Tibial nerve (tissue), 4 donors: ENCODE measurements around the gene PCSK2. TPM values are rescaled to one million over a fixed set of nuclear protein-coding genes. Genes with fewer than 3 reads are reported as not detected.

Experiments used
- DNase-seq, 2 donors: peaks; one replicate each; pipeline ENCODE4 v3.0.0-alpha.2; 2019; ENCODE audit warnings: low spot score in 2 of 2
- H3K27ac ChIP-seq, 4 donors: fragments of 200-600 bp; sonication (generic) in 3 of 4; one replicate each; pipeline ENCODE4 v1.5.1; 2017 to 2019; ENCODE audit warnings: mild to moderate bottlenecking in 1 of 4
- H3K27me3 ChIP-seq, 2 donors: fragments of 200-600 bp; sonication (generic) in 1 of 2; one replicate each; pipeline versions ENCODE4 v1.5.1 to v1.6.0; 2017 to 2019
- H3K36me3 ChIP-seq, 3 donors: fragments of 200-600 bp; sonication (generic); one replicate each; pipeline ENCODE4 v1.5.1; 2018 to 2019
- H3K4me1 ChIP-seq, 4 donors: fragments of 200-600 bp; sonication (generic) in 3 of 4; one replicate each; pipeline ENCODE4 v1.5.1; 2017 to 2019
- H3K4me3 ChIP-seq, 4 donors: fragments of 200-600 bp; sonication (generic) in 3 of 4; one replicate each; pipeline ENCODE4 v1.5.1; 2017 to 2019; ENCODE audit warnings: mild to moderate bottlenecking in 1 of 4, moderate library complexity in 1 of 4
- H3K9me3 ChIP-seq, 4 donors: fragments of 200-600 bp; sonication (generic) in 3 of 4; one replicate each; pipeline ENCODE4 v1.5.1; 2017 to 2019
- CTCF ChIP-seq, 5 experiments: fragments of 200-600 bp in 3 of 5; fragments of 450-650 bp in 2 of 5; sonication (generic) in 3 of 5; IDR thresholded peaks; one replicate each; pipeline ENCODE4 v1.5.1; 2016 to 2019; ENCODE audit warnings: antibody characterized with exemption in 5 of 5, mild to moderate bottlenecking in 3 of 5, moderate library complexity in 2 of 5
- EP300 ChIP-seq, 2 donors: sonication (generic); formaldehyde crosslinking; IDR thresholded peaks; one replicate each; pipeline ENCODE4 v1.6.1; 2017; ENCODE audit warnings: antibody characterized with exemption in 2 of 2, mild to moderate bottlenecking in 1 of 2
- POLR2A ChIP-seq, 2 donors: fragments of 450-650 bp; IDR thresholded peaks; one replicate each; pipeline ENCODE4 v1.6.1; 2017; ENCODE audit warnings: antibody characterized with exemption in 2 of 2, mild to moderate bottlenecking in 2 of 2, moderate library complexity in 2 of 2
- WGBS, 2 donors: methylation state at CpG; one replicate each; pipeline ENCODE4 v1.1.5; 2018; 5-methylcytosine and 5-hydroxymethylcytosine counted together
- total RNA-seq, 4 donors: library from RNA; depleted of rRNA; stranded (reverse); fragments of >200 nt; gene quantifications; one replicate each; pipeline ENCODE4 v1.1.0, GENCODE V29; 2016

Gene PCSK2
- total RNA-seq, 4 donors from 2014 or later: 1.0 to 4.8 (median 3.0) TPM

- TF ChIP-seq CTCF (IDR thresholded peaks at IDR 0.05): no peak
- no peak for TF ChIP-seq EP300 (IDR thresholded peaks at IDR 0.05)
- no peak for TF ChIP-seq POLR2A (IDR thresholded peaks at IDR 0.05)
- H3K27ac ChIP-seq: no peak overlapping the region
- H3K27me3 ChIP-seq: no peaks in the 10 kb centered on the region
- no peak for DNase-seq
- no peaks in the 10 kb centered on the region for H3K36me3 ChIP-seq
- no peaks in the 10 kb centered on the region for H3K9me3 ChIP-seq
- no peaks in the 10 kb centered on the region for H3K4me1 ChIP-seq
- no peak overlapping the region for H3K4me3 ChIP-seq
- WGBS, 2 donors: 77 to 82% methylated on average over 3 of the region's 3 CpGs
Measured at GRCh38 chr20:17395729-17396128, 168.9 kb downstream of the PCSK2 start.

- H3K36me3 ChIP-seq: no peaks in the 10 kb centered on the region
- H3K9me3 ChIP-seq: no peaks in the 10 kb centered on the region
- no peaks in the 10 kb centered on the region for H3K27me3 ChIP-seq
- no peaks in the 10 kb centered on the region for H3K4me1 ChIP-seq
- H3K27ac ChIP-seq: no peak overlapping the region
- H3K4me3 ChIP-seq: no peak overlapping the region
- no peak for DNase-seq
- 46 to 50% methylated on average over 7 of the region's 7 CpGs for WGBS, 2 donors
- TF ChIP-seq EP300 (IDR thresholded peaks at IDR 0.05) (no peak), POLR2A (IDR thresholded peaks at IDR 0.05) (no peak), CTCF (IDR thresholded peaks at IDR 0.05) (no peak)
Measured at GRCh38 chr20:17399303-17399985, 172.6 kb downstream of the PCSK2 start.

- H3K27ac ChIP-seq: no peak overlapping the region
- no peak for DNase-seq
- TF ChIP-seq CTCF (IDR thresholded peaks at IDR 0.05): no peak
- TF ChIP-seq EP300 (IDR thresholded peaks at IDR 0.05): no peak
- no peak for TF ChIP-seq POLR2A (IDR thresholded peaks at IDR 0.05)
- WGBS, 2 donors: 53 to 55% methylated on average over 4 of the region's 4 CpGs
- no peaks in the 10 kb centered on the region for H3K4me1 ChIP-seq
- no peak overlapping the region for H3K4me3 ChIP-seq
- no peaks in the 10 kb centered on the region for H3K9me3 ChIP-seq
- H3K36me3 ChIP-seq: no peaks in the 10 kb centered on the region
- no peaks in the 10 kb centered on the region for H3K27me3 ChIP-seq
Measured at GRCh38 chr20:17403461-17403860, 176.6 kb downstream of the PCSK2 start.

- DNase-seq: no peak
- WGBS, 2 donors: 62 to 65% methylated on average over 3 of the region's 3 CpGs
- TF ChIP-seq EP300 (IDR thresholded peaks at IDR 0.05) (no peak), CTCF (IDR thresholded peaks at IDR 0.05) (no peak), POLR2A (IDR thresholded peaks at IDR 0.05) (no peak)
- Histone ChIP-seq H3K36me3 (no peaks in the 10 kb centered on the region), H3K4me1 (no peaks in the 10 kb centered on the region), H3K4me3 (no peak overlapping the region), H3K27ac (no peak overlapping the region), H3K27me3 (no peaks in the 10 kb centered on the region), H3K9me3 (no peaks in the 10 kb centered on the region)
Measured at GRCh38 chr20:17406051-17406590, 179.3 kb downstream of the PCSK2 start.

- Histone ChIP-seq H3K27me3 (no peaks in the 10 kb centered on the region), H3K4me1 (no peaks in the 10 kb centered on the region), H3K9me3 (peaks cover 0 to 5% (median 0%) of the 10 kb centered on the region in 4 donors), H3K27ac (no peak overlapping the region), H3K36me3 (no peaks in the 10 kb centered on the region), H3K4me3 (no peak overlapping the region)
- no peak for TF ChIP-seq EP300 (IDR thresholded peaks at IDR 0.05)
- TF ChIP-seq CTCF (IDR thresholded peaks at IDR 0.05): no peak
- no peak for TF ChIP-seq POLR2A (IDR thresholded peaks at IDR 0.05)
- no peak for DNase-seq
- WGBS, 2 donors: 42 to 45% methylated on average over 5 of the region's 5 CpGs
Measured at GRCh38 chr20:17407550-17407949, 180.7 kb downstream of the PCSK2 start.
